ENCODE data around the gene SEC61A1.
A peak's percentile ranks its signal among the peaks of the same experiment; 100 is the strongest.

Gene SEC61A1

GRCh38 chr3:128052595-128053351, 536 bp downstream of the SEC61A1 start:
- ChIA-PET CTCF (interaction anchor here (0.6 to 1.1 kb wide), 2 partner anchors 37 to 81 kb away, joined by 3 read pairs; no protein-coding TSS in a partner anchor), POLR2A (interaction anchor here (1.4 kb wide), 1 partner anchor 71 kb away, joined by 4 read pairs; the partner anchor contains the start of gene RUVBL1)
- TF ChIP-seq OVOL3 (tag by site-specific recombination; IDR thresholded peaks at IDR 0.05), result 0 out of 2 replicates have a peak, but pooled peaks have one; percentile 29
- no peak for TF ChIP-seq SETDB1 (IDR thresholded peaks at IDR 0.05; ENCODE audit: insufficient read length, low read length)
- TF ChIP-seq, protein P1, sequence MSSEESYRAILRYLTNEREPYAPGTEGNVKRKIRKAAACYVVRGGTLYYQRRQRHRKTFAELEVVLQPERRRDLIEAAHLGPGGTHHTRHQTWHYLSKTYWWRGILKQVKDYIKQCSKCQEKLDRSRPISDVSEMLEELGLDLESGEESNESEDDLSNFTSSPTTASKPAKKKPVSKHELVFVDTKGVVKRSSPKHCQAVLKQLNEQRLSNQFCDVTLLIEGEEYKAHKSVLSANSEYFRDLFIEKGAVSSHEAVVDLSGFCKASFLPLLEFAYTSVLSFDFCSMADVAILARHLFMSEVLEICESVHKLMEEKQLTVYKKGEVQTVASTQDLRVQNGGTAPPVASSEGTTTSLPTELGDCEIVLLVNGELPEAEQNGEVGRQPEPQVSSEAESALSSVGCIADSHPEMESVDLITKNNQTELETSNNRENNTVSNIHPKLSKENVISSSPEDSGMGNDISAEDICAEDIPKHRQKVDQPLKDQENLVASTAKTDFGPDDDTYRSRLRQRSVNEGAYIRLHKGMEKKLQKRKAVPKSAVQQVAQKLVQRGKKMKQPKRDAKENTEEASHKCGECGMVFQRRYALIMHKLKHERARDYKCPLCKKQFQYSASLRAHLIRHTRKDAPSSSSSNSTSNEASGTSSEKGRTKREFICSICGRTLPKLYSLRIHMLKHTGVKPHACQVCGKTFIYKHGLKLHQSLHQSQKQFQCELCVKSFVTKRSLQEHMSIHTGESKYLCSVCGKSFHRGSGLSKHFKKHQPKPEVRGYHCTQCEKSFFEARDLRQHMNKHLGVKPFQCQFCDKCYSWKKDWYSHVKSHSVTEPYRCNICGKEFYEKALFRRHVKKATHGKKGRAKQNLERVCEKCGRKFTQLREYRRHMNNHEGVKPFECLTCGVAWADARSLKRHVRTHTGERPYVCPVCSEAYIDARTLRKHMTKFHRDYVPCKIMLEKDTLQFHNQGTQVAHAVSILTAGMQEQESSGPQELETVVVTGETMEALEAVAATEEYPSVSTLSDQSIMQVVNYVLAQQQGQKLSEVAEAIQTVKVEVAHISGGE (tag by site-specific recombination; conservative IDR thresholded peaks at IDR 0.05; ENCODE audit: low read depth), result 0 out of 2 replicates have a peak, but pooled peaks have one; percentile 8
- TF ChIP-seq, protein P2, sequence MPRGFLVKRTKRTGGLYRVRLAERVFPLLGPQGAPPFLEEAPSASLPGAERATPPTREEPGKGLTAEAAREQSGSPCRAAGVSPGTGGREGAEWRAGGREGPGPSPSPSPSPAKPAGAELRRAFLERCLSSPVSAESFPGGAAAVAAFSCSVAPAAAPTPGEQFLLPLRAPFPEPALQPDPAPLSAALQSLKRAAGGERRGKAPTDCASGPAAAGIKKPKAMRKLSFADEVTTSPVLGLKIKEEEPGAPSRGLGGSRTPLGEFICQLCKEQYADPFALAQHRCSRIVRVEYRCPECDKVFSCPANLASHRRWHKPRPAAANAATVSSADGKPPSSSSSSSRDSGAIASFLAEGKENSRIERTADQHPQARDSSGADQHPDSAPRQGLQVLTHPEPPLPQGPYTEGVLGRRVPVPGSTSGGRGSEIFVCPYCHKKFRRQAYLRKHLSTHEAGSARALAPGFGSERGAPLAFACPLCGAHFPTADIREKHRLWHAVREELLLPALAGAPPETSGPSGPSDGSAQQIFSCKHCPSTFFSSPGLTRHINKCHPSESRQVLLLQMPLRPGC (tag by site-specific recombination; IDR thresholded peaks at IDR 0.05), result 0 out of 2 replicates have a peak, but pooled peaks have one; percentile 40
- peak; percentile 54 for TF ChIP-seq ZBTB17 (tag by site-specific recombination; IDR thresholded peaks at IDR 0.05)
- TF ChIP-seq, protein P3, sequence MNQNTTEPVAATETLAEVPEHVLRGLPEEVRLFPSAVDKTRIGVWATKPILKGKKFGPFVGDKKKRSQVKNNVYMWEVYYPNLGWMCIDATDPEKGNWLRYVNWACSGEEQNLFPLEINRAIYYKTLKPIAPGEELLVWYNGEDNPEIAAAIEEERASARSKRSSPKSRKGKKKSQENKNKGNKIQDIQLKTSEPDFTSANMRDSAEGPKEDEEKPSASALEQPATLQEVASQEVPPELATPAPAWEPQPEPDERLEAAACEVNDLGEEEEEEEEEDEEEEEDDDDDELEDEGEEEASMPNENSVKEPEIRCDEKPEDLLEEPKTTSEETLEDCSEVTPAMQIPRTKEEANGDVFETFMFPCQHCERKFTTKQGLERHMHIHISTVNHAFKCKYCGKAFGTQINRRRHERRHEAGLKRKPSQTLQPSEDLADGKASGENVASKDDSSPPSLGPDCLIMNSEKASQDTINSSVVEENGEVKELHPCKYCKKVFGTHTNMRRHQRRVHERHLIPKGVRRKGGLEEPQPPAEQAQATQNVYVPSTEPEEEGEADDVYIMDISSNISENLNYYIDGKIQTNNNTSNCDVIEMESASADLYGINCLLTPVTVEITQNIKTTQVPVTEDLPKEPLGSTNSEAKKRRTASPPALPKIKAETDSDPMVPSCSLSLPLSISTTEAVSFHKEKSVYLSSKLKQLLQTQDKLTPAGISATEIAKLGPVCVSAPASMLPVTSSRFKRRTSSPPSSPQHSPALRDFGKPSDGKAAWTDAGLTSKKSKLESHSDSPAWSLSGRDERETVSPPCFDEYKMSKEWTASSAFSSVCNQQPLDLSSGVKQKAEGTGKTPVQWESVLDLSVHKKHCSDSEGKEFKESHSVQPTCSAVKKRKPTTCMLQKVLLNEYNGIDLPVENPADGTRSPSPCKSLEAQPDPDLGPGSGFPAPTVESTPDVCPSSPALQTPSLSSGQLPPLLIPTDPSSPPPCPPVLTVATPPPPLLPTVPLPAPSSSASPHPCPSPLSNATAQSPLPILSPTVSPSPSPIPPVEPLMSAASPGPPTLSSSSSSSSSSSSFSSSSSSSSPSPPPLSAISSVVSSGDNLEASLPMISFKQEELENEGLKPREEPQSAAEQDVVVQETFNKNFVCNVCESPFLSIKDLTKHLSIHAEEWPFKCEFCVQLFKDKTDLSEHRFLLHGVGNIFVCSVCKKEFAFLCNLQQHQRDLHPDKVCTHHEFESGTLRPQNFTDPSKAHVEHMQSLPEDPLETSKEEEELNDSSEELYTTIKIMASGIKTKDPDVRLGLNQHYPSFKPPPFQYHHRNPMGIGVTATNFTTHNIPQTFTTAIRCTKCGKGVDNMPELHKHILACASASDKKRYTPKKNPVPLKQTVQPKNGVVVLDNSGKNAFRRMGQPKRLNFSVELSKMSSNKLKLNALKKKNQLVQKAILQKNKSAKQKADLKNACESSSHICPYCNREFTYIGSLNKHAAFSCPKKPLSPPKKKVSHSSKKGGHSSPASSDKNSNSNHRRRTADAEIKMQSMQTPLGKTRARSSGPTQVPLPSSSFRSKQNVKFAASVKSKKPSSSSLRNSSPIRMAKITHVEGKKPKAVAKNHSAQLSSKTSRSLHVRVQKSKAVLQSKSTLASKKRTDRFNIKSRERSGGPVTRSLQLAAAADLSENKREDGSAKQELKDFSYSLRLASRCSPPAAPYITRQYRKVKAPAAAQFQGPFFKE (tag by site-specific recombination; IDR thresholded peaks at IDR 0.05; ENCODE audit: borderline replicate concordance), result no peak
- H3K4me1 ChIP-seq (ENCODE audit: control insufficient read depth, insufficient read depth, low read length), result 0 out of 2 replicates have a peak, but pooled peaks cover 4% of the 10 kb centered on the region
- H3K9me3 ChIP-seq (ENCODE audit: control insufficient read depth, insufficient read depth, low read depth, low read length), result no peaks in the 10 kb centered on the region
- H3K4me3 ChIP-seq (ENCODE audit: low read depth, low read length), result peak overlapping the region; percentile 97
- peaks cover 8 to 45% of the 10 kb centered on the region in 2 experiments; a peak in 2 of 3 replicates for H3K36me3 ChIP-seq (ENCODE audit: control insufficient read depth in 2 of 2, insufficient read depth in 1 of 2, low read length in 2 of 2)
- peak overlapping the region; percentile 84 for H3K27ac ChIP-seq (ENCODE audit: extremely low read depth, low read depth, low read length)

GRCh38 chr3:128053614-128054013, 1.4 kb downstream of the SEC61A1 start:
- ChIA-PET CTCF (interaction anchor here (0.6 to 1.1 kb wide), 2 partner anchors 37 to 80 kb away, joined by 3 read pairs; no protein-coding TSS in a partner anchor), POLR2A (no interaction called here)
- TF ChIP-seq ZNF121 (tag by site-specific recombination; IDR thresholded peaks at IDR 0.05) (no peak), ZFP3 (tag by site-specific recombination; IDR thresholded peaks at IDR 0.05; ENCODE audit: low read depth) (no peak), ZIC2 (tag by site-specific recombination; IDR thresholded peaks at IDR 0.05) (no peak), KLF10 (tag by site-specific recombination; IDR thresholded peaks at IDR 0.05) (no peak), ZNF10 (tag by site-specific recombination; IDR thresholded peaks at IDR 0.05) (no peak), ZBTB10 (tag by site-specific recombination; IDR thresholded peaks at IDR 0.05) (no peak)
- peaks cover 17 to 53% of the 10 kb centered on the region in 2 experiments; a peak in 2 of 3 replicates for H3K36me3 ChIP-seq (ENCODE audit: control insufficient read depth in 2 of 2, insufficient read depth in 1 of 2, low read length in 2 of 2)
- H3K9me3 ChIP-seq (ENCODE audit: control insufficient read depth, insufficient read depth, low read depth, low read length), result no peaks in the 10 kb centered on the region
- peak overlapping the region; percentile 97 for H3K4me3 ChIP-seq (ENCODE audit: low read depth, low read length)
- no peak overlapping the region; the same call in 1 of the 2 replicates for H3K27ac ChIP-seq (ENCODE audit: extremely low read depth, low read depth, low read length)
- H3K4me1 ChIP-seq (ENCODE audit: control insufficient read depth, insufficient read depth, low read length), result 0 out of 2 replicates have a peak, but pooled peaks cover 4% of the 10 kb centered on the region
